Testis (tissue), 2 donors: ENCODE measurements around the gene CC2D1B.

Experiments used
- POLR2A ChIP-seq: fragments of 450-650 bp; IDR thresholded peaks from one replicate; pipeline ENCODE4 v1.6.1; 2017; ENCODE audit warnings: antibody characterized with exemption, mild to moderate bottlenecking, moderate library complexity
- TF ChIP-seq, protein P1 (sequence below), 3 experiments: fragments of 450-650 bp in 2 of 3; fragments of 200-600 bp in 1 of 3; sonication (generic) in 1 of 3; IDR thresholded peaks; one replicate each; pipeline ENCODE4 v1.5.1; 2016 to 2019; ENCODE audit warnings: antibody characterized with exemption in 3 of 3, mild to moderate bottlenecking in 2 of 3, moderate library complexity in 1 of 3

DNA sequence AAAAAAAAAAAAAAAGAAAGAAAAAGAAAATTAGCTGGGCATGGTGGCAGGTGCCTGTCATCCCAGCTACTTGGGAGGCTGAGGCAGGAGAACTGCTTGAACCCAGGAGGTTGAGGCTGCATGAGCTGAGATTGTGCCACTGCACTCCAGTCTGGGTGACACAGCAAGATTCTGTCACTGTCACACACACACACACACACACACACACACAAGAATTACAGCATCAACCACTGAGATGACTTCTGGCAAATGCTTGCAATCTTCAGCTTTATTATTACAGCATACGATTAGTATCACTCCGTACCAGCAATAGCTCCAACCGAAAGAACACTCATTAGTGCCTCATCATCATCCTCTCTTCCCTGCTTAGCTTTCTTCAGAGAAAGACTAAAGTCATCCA lies 33.6 kb upstream of the CC2D1B start:
- TF ChIP-seq, protein P1, sequence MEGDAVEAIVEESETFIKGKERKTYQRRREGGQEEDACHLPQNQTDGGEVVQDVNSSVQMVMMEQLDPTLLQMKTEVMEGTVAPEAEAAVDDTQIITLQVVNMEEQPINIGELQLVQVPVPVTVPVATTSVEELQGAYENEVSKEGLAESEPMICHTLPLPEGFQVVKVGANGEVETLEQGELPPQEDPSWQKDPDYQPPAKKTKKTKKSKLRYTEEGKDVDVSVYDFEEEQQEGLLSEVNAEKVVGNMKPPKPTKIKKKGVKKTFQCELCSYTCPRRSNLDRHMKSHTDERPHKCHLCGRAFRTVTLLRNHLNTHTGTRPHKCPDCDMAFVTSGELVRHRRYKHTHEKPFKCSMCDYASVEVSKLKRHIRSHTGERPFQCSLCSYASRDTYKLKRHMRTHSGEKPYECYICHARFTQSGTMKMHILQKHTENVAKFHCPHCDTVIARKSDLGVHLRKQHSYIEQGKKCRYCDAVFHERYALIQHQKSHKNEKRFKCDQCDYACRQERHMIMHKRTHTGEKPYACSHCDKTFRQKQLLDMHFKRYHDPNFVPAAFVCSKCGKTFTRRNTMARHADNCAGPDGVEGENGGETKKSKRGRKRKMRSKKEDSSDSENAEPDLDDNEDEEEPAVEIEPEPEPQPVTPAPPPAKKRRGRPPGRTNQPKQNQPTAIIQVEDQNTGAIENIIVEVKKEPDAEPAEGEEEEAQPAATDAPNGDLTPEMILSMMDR (IDR thresholded peaks at IDR 0.05) = no peak
- no peak for TF ChIP-seq POLR2A
